ENCODE results near the gene CAMK2G.
A peak's percentile ranks its signal among the peaks of the same experiment; 100 is the strongest.
"Not testable (repeated sequence)": the region's sequence is repeated elsewhere in the genome, so short reads cannot be mapped to it uniquely, and the experiment has no call there.

CAMK2G gene

DNA sequence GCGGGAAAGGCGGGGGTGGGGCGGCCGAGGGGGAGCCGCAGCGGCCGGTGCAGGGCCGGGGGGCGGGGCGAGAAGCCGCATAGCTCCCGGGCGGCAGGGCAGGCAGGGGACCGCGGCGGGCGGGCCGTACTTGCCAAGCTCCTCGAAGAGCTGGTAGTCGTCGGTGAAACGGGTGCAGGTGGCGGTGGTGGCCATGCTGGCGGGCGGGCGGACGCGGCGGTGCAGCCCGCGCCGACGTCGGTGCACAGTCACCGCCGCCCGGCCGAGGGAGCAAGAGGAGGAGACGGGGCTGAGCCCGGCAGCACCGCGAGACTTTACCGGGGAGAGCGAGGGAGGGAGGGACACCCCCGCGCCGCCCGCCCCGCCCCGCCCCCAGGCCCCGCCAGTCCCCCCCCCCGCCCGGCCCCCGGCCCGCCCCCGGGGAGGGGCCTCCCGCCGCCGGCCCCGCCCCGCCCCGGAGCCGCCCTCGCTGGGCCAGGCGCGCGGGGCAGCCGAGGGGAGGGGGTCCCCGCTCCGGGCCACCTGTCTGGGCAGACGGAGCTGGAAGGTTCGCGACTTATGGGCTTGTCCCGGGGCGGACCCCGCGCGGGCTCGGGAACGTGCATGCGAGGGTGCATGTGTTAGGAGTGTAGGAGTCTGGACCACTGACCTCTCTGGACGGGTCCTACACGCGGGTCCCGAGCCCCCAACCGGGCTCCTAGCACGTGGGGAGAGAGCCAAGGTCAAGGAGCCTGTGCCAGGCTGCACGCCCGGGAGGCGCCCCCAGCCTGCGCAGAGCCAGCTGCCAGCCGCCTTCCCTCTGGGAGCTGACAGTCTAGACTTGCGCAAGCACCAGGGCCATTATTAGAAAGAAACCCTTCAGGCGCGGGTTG is at the start of gene CAMK2G:
CAMK2G (minus strand) TSS at position 289 of the 872 bp plus-strand sequence; CDS start at position 195, 94 bp downstream.
- peak; percentile 91 for DNase-seq

DNA sequence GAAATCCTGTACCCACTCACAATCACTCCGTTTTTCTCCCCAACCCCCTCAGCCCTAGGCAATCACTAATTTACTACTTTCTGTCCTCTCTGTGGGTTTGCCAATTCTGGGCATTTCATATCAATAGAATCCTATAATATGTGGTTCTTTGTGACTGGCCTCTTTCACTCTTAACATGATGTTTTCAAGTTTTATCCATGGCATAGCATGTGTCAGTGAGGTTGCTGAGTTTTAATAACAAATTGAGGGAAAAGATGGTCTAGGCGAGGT is 48.4 kb upstream of the CAMK2G start:
- no peak for DNase-seq

DNA sequence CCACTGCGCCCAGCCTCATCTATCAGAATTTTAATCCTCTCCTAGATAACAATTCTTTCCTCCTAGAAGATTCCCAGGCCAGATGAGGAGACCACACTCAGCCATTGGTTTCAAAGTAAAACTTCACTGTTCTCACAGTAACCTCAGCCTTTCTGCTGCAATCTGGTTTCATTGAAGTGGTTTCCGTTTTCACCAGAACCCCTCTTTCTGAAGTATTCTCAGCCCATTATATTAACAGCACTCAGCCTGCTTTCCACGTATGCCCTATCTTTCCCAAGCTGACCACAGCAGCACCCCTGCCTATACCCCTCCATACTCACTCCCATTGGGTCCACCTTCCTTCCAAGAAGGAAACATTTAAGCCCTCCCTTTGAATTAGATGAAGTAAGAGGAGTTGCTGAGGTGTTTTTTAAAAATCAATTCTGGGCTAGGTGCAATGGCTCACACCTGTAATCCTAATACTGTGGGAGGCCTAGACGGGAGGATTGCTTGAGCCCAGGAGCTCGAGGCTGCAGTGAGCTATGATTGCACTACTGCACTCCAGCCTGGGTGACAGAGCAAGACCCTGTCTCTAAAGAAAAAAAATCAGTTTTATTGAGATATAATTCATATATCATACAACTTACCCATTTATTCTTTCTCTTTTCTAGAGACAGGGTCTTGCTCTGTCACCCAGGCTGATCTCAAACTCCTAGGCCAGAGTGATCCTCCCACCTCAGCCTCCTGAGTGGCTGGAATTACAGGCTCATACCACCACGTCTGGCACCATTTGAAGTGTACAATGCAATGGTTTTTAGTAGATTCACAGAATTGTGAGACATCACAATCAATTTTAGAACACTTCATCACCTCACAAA is 47.9 kb upstream of the CAMK2G start:
- no peak for DNase-seq

DNA sequence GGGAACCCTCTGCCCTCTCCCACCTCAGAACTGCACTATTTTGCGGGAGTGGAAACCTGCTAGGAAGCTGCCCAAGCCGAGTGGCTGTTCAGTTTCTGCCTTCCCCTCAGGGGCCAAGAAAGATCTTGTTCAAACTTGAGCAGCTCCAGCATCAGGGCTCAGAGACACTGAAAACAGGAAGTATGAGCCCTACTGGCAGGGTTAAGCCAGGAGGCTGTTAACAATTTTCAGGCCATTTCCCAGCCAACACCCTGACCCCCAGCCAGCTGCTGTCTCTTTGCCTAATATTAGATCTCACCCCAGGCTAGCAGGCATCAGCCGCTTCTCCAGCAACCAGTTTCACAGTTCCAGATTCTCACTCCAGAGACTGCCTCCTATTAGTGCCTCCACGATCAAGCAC is 45.7 kb upstream of the CAMK2G start:
- peak; percentile 67 for DNase-seq

DNA sequence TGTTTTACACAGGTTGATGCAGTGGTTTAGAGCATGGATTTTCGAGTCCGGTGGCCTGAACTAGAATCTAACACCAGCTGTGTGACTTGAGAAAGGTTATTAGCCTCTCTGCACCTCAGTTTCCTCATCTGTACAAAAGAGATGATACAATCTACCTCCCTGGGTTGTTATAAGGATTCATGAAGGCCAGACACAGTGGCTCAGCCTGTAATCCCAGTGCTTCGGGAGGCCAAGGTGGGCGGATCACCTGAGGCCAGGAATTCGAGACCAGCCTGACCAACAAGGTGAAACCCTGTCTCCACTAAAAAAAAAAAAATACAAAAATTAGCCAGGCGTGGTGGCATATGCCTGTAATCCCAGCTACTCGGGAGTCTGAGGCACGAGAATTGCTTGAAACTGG is 45.1 kb upstream of the CAMK2G start:
- DNase-seq, result not testable (repeated sequence)

DNA sequence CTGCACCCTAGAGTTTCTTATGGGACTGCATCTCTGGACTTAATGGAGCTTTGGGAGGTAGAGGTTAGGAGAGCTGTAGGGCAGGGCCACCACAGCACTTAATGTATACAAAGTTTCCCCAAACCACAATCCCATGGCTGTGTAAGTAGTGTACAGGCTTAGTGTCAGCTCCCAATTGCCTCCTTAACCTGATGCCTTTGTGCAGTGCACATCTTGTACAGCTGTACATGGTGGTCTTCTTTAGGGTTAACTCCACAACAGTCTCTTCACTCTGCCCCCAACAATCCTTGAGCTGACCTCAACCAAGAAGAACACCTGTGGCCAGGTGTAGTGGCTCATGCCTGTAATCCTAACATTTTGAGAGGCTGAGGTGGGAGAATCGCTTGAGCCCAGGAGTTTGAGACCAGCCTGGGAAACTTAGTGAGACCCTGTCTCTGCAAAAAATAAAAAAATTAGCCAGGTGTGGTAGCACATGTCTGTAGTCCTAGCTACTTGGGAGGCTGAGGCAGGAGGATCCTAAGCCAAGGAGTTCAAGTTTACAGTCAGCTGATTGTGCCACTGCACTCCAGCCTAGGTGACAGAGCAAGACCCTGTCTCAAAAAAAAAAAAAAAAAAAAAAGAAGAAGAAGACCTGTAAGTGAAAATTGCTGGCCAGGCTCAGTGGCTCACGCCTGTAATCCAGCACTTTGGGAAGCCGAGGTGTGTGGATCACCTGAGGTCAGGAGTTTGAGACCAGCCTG is 43.4 kb upstream of the CAMK2G start:
- DNase-seq, result no peak

DNA sequence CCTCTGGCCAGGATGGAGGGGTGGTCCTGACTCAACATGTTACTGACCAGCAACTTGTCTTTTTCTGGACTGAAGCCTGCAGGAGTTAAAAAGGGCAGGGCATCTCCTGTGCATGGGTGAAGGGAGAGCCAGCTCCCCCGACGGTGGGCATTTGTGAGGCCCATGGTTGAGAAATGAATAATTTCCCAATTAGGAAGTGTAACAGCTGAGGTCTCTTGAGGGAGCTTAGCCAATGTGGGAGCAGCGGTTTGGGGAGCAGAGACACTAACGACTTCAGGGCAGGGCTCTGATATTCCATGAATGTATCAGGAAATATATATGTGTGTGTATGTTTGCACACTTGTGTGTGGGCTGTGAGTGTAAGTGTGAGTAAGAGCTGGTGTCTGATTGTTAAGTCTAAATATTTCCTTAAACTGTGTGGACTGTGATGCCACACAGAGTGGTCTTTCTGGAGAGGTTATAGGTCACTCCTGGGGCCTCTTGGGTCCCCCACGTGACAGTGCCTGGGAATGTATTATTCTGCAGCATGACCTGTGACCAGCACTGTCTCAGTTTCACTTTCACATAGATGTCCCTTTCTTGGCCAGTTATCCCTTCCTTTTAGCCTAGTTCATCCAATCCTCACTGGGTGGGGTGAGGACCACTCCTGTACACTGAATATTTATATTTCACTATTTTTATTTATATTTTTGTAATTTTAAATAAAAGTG is 42.6 kb upstream of the CAMK2G start:
- no peak for DNase-seq

DNA sequence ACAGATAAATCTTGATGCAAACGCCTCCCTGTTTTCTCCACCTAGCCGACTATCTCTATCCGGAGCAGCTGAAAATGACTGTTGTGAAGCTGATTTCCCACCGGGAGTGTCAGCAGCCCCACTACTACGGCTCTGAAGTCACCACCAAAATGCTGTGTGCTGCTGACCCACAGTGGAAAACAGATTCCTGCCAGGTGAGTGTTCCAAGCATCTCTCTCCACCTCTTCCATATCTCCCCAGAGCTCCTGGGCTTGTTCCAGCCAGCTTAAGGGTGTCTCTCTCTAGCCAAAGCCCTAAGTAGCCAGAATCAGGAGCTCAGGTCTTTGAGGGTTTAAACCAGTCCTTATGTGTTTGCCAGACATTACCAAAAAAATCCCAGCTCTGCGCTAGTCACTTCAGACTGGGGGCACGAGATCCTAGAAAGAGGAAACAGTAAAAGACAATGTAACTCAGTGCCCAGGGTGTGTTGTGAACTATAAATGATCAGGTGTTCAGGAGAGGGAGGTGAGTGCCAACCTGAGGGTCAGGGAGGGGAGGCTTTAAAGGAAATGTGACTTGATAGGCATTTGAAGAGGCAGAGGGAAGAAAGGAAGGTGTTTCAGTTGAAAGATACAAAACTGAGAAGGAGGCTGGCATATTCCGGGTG is 41.0 kb upstream of the CAMK2G start:
- DNase-seq, result no peak

DNA sequence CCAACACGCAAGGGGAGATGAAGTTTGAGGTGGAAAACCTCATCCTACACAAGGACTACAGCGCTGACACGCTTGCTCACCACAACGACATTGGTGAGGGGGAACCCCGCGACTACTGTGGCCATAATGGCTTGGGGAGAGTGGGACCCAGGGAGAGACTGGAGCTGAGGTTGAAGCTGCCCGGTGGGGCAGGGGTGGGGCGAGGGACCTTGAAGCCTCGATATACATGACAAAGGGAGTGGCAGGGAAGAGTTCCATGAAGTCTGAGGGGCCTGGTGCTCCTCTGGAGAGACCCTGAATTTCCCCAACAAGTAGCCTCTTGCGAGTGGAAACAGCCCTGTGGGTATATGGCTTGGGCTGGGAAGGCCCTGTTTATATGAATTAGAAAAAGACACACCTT is 39.7 kb upstream of the CAMK2G start:
- DNase-seq, result no peak

DNA sequence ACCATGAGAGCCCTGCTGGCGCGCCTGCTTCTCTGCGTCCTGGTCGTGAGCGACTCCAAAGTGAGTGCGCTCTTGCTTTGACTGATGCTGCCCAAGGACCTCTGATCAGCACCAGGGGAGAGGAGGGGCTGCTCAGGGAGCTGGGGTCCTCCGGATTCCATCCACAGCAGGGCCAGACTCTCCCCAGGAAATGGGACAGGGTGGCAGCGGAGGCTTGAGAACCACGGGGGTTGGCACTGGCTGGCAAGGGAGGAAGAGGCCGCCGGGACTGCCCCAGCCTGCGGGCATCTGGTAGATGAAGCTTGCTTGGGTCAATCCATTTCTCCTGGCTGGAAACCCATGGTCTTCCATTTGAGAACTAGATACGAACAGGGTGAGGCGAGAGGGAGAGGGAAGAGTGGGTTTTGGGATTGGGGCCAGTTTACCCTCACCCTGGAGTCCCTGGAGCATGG is 37.2 kb upstream of the CAMK2G start:
- no peak for DNase-seq

DNA sequence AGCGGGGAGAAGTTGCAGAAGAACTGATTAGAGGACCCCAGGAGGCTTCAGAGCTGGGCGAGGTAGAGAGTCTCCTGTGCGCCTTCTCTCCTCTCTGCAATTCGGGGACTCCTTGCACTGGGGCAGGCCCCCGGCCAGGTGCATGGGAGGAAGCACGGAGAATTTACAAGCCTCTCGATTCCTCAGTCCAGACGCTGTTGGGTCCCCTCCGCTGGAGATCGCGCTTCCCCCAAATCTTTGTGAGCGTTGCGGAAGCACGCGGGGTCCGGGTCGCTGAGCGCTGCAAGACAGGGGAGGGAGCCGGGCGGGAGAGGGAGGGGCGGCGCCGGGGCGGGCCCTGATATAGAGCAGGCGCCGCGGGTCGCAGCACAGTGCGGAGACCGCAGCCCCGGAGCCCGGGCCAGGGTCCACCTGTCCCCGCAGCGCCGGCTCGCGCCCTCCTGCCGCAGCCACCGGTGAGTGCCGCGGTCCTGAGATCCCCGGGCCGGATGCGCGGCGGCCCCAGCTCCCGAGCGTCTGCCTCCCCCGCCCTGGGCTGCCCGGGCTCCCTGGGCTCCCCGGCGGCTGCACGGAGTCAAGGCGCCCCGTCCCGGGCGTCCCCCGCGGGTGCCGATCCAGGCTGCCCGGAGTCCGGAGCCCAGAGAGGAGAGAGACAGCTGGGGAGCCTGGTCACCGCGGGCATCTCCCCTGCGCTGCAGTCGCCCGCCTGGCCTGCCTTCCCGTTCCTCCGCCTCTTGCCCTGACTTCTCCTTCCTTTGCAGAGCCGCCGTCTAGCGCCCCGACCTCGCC is 36.6 kb upstream of the CAMK2G start, which contains the start of gene PLAU:
PLAU (plus strand) TSS at position 369 of the 789 bp plus-strand sequence. CDS start 424 bp downstream, outside the sequence.
- DNase-seq, result peak; percentile 63

DNA sequence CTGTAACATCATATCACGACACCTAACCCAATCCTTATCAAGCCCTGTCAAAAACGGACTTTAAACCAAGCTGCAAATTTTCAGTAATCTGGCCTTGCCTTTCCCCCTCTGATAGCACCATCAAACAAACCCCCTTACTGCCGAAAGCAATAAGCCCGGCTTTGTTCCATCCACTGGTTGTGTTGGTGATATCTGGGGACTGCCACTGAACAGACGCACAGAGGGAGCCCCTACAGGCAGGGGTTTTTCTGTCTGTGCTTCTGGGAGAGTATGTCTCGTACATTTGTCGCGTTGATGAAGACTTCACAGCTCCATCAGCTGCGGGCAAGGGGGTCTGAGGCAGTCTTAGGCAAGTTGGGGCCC is 36.0 kb upstream of the CAMK2G start:
- no peak for DNase-seq

DNA sequence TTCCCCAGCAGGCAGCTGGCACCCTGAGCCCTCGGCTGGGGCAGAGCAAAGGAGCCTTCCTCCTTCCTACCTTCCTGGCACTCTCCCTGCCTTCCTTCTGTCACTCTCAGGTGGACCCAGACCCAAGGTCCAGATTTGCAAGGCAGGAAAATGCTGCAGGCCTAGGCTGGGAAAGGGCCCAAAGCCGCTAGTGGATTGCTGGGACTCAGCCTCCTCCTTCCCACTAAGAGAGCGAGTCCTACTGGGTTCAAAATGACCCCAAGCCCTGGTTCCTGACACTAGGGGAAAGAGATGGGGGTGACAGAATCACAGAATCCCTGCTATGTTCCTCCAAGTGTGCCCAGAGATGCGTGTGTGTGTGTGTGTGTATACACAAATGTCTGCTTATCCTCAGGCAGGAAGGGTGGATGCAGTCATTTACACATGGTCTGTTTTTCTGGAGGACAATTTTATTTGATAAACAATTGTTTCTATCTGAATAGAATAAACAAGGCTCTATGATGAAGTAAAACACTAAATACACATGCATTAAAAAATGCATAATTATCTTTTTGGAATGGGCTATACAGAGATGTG is 35.3 kb upstream of the CAMK2G start:
- DNase-seq, result no peak

DNA sequence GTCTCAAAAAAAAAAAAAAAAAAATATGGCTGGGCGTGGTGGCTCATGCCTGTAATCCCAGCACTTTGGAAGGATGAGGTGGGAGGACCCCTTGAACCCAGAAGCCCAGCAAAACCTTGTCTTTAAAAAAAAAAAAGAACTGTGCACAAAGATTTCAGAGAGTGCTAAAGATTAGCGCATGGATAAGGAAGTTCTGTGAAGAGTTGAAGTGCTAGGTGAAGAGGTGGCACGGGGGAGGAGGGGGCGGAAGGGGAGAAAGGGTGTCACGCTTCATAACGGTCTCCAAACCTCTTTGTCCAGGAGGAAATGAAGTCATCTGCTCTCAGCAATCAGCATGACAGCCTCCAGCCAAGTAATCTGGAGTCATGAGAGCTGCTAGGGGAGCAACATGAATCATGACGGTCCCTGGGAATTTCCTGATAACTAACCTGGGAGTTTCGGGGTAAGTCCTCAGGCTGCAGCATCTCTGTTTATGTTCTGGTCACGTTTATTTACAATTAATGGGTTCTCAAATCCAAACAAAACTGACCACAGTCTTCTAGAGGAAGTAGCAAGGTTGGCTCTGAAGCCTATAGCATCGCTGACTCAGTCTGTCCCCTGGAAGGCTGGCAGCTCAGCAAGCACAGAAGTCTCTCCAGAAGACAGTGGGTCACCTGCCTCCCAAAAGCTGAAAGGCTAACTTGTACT is 34.6 kb upstream of the CAMK2G start:
- DNase-seq, result peak; percentile 55

DNA sequence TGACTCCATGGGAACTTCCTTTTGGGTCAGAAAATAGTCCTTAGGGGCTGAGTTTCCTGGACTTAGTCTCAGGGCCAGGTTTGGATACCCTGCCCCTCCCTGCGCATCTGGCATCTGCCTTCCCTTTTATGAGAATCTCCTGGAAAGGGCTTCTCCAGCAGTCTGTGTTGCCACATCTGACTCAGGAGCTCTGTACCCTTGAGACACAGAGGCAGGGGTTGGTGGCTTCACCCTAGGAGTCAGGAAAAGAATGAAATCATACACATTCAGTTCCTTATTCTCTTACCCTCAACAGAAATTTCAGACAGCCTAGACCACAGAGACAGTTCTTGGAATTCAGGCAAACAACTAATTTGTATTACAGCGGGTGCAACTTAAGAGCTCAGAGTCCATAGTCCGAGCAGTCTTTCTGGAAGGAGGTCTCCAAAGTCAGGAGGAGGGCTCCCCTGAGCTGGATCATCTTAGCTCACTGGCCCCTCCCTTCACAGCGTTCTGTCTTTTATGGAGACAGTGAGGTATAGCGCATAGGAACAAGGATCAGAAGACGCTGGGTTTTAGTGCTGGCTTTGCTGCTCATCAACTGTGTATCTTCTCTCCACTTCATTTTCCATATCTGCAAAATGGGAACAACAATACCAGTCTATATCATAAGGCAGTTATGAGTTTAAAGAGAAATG is 33.6 kb upstream of the CAMK2G start:
- peak; percentile 46 for DNase-seq

DNA sequence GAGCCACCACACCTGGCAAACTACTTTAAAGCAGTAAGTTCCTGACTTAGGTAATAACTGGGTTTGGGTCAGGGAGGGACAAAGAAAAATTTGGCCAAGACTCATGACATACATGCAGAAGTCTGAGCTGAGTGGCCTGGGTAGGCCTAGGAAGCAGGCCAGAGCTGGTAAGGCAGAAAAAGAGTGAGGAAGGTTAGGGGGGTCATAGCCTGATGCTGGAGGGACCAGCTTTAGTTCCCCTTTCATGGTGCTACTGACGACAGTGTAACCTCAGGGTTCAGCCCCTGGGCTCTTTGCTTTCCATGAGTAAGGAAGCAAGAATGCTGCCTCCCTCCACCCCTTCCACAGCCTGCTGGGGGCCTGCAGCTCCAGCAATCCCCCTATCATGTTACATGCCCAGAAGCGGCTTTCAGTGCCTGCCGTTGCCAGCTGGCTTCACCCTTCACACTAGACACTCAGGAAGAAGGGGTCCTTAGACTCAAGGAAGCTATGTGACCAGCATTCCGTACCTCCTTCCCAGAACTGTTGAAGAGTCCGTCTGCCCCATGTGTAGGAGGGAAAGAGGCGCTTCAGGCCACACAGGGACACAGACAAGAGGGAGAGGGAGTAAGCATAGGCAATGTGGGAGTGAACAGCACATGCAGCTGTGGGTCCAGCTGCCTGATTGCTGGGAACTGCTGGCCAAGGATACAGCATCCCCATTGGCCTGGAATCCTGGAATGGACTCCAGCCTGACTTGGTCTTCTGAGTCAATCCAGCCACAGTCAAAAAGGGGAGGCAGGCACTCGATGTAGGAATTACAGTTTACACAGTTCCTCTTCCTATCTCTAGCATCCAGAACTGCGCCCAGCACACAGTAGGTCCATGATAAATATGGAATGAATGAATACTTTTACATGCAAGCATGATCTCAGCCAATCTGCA is 32.4 kb upstream of the CAMK2G start:
- DNase-seq, result peak; percentile 93

DNA sequence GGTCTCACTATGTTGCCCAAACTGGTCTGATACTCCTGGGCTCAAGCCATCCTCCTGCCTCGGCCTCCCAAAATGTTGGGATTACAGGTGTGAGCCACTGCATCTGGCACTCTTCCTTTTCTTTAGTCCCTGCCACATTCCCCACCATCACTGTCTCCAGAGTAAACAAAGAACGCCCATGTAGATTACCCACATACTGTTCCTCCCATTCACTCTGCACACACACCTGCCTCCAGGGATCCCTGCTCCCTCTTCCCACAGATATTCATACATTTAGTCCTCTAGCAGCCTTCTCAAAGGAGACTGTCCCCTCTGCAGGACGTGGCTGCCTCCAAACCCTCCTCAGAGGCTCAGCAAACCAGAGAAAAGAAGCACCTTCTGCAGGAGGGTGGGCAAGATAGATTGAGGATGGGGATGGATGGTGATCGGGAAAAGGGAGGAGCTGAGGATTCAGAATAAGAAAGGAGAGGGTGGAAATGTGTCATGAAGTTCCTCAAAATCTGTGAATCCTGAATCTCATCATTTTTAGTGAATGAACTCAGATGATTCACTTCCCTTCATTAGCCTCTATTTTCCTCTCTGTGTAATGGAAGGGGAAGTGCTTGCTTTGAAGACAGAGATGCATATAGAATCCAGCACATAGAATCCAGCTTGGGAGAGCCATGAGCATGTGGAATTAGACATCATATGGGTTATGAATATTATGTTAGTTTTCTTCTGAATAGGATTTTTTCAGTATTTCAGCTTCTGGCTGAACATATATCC is 31.1 kb upstream of the CAMK2G start:
- DNase-seq, result no peak

DNA sequence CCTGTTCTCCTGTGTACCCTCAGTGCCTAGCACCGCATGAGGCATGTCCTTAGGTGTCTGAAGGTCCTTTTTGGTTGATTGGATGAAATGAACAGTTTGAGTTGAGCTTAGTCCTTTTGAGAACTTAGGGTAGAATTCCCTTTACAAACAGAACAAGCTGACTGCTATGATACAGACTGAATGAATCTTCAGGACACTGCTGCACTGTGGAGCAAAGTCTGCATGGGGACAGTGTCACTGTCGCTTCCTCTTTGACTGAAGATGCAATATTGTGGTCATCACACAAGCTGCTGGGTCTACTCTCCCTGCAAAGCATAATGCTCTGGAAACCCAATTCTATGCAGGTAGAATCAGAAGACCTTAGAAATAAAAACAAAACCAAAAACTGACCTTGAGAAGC is 28.0 kb upstream of the CAMK2G start:
- no peak for DNase-seq
